SJSA1 (cell line): ENCODE measurements around the gene NGRN. TPM values are rescaled to one million over a fixed set of nuclear protein-coding genes. Genes with fewer than 3 reads are reported as not detected.
"Not testable (repeated sequence)": the region's sequence is repeated elsewhere in the genome, so short reads cannot be mapped to it uniquely, and the experiment has no call there.

ENCODE experiments used
- DNase-seq, 2 experiments: peaks; one replicate each; pipeline ENCODE4 v3.0.0-alpha.2; 2015 to 2020; ENCODE audit warnings: low spot score in 2 of 2, low read depth in 1 of 2
- H3K27ac ChIP-seq: fragments of 250-450 bp; sonication (Bioruptor Pico); 2 replicates; pipeline ENCODE4 v1.5.1; 2020; ENCODE audit warnings: mild to moderate bottlenecking, moderate library complexity
- H3K27me3 ChIP-seq: fragments of 250-450 bp; sonication (Bioruptor Pico); replicated peaks from 2 replicates; pipeline ENCODE4 v1.5.1; 2020; ENCODE audit warnings: mild to moderate bottlenecking, moderate library complexity
- H3K36me3 ChIP-seq: fragments of 250-450 bp; sonication (Bioruptor Pico); 2 replicates; pipeline ENCODE4 v1.5.1; 2020; ENCODE audit warnings: mild to moderate bottlenecking
- H3K4me1 ChIP-seq: fragments of 250-450 bp; sonication (Bioruptor Pico); replicated peaks from 2 replicates; pipeline ENCODE4 v1.6.1; 2021; ENCODE audit warnings: mild to moderate bottlenecking
- H3K4me3 ChIP-seq: fragments of 250-450 bp; sonication (Bioruptor Pico); 2 replicates; pipeline ENCODE4 v1.5.1; 2020; ENCODE audit warnings: mild to moderate bottlenecking
- H3K9me3 ChIP-seq: fragments of 250-450 bp; sonication (Bioruptor Pico); replicated peaks from 2 replicates; pipeline ENCODE4 v1.5.1; 2020; ENCODE audit warnings: mild to moderate bottlenecking
- total RNA-seq: library from RNA; depleted of rRNA; stranded (reverse); fragments of >200 nt; shearing (Covaris generic); gene quantifications from 2 replicates; pipeline ENCODE4 v1.2.3, GENCODE V29; 2014

The NGRN gene
- total RNA-seq, 1 experiment from 2014 or later: 157 TPM

DNA sequence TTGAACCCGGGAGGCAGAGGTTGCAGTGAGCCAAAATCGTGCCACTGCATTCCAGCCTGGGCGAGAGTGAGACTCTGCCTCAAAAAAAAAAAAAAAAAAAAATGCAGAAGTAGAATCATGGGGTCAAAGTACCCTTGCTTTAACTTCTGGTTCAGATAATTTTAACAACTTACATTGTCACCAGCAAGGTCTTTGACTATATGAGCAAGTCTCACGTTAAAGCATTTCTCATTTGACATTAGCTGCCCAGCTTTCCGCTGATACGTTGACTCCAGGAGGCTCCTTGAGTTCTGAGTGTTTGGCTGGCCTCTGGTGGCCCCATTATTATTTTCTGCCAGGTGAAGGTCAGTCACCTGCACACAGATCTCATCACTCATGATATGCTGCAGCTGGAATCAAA is 16.2 kb downstream of the NGRN start:
- not testable (repeated sequence) for H3K4me1 ChIP-seq, H3K36me3 ChIP-seq, H3K27ac ChIP-seq, H3K27me3 ChIP-seq, H3K9me3 ChIP-seq, DNase-seq, H3K4me3 ChIP-seq

GRCh38 chr15:90286678-90287077 is 21.2 kb downstream of the NGRN start:
- no peak overlapping the region for H3K27ac ChIP-seq
- no peaks in the 10 kb centered on the region for H3K9me3 ChIP-seq
- DNase-seq: peak in 1 of 2 experiments; percentile 10
- no peak overlapping the region for H3K4me3 ChIP-seq
- no peaks in the 10 kb centered on the region for H3K27me3 ChIP-seq
- no peaks in the 10 kb centered on the region for H3K36me3 ChIP-seq
- no peaks in the 10 kb centered on the region for H3K4me1 ChIP-seq

GRCh38 chr15:90287101-90287500 is 21.6 kb downstream of the NGRN start:
- Histone ChIP-seq H3K4me3 (no peak overlapping the region), H3K4me1 (no peaks in the 10 kb centered on the region), H3K36me3 (no peaks in the 10 kb centered on the region), H3K27ac (no peak overlapping the region), H3K27me3 (no peaks in the 10 kb centered on the region), H3K9me3 (no peaks in the 10 kb centered on the region)
- no peak for DNase-seq

- H3K27me3 ChIP-seq: no peaks in the 10 kb centered on the region
- no peak for DNase-seq
Measured at GRCh38 chr15:90287946-90288345, 22.5 kb downstream of the NGRN start.

GRCh38 chr15:90291679-90292356 is 26.3 kb downstream of the NGRN start:
- no peaks in the 10 kb centered on the region for H3K27me3 ChIP-seq
- H3K36me3 ChIP-seq: no peaks in the 10 kb centered on the region
- no peak overlapping the region for H3K4me3 ChIP-seq
- no peak for DNase-seq
- H3K4me1 ChIP-seq: no peaks in the 10 kb centered on the region
- no peaks in the 10 kb centered on the region for H3K9me3 ChIP-seq
- H3K27ac ChIP-seq: no peak overlapping the region

More at GRCh38 chr15:90287946-90288345, 22.5 kb downstream of the NGRN start:
- Histone ChIP-seq H3K36me3 (no peaks in the 10 kb centered on the region), H3K27ac (no peak overlapping the region), H3K4me3 (no peak overlapping the region), H3K9me3 (no peaks in the 10 kb centered on the region), H3K4me1 (no peaks in the 10 kb centered on the region)

DNA sequence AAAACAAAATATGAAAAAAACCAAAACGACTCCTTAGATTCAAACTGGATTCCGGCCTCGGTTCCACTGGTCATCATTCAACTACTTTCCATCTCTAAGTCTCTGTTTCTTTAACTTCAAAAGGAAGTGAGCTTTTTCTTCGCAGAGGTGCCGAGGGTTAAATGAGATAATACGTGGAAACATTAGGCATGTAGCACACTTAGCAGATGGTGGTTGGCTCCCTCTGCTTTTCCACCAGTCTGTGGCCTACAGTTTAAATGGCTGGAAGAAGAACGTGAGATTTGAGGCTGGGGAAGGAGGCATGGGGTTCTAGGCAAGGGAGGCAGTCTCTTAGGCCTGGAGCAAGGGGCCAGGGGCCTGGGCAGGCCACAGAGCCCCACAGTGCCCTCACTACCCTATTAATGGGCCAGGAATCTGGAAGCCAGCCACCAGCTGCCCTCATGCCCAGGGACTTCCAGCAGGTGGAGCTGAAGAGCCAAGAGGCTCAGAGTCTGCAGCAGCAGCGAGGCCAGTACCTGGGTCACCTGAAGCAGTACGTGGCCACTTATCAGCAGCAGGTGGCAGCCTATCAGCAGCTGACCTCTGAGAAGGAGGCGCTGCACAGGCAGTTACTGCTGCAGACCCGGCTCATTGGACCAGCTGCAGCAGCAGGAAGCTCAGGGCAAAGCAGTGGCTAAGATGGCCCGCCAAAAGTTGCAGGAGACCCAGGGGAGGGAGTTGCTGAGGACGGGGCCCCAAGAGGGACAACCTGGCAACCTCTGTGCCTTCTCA is 27.8 kb downstream of the NGRN start:
- H3K27ac ChIP-seq, H3K27me3 ChIP-seq, H3K4me1 ChIP-seq, H3K4me3 ChIP-seq, H3K9me3 ChIP-seq, H3K36me3 ChIP-seq: not testable (repeated sequence)
- DNase-seq: peak; percentile 34 to 63

GRCh38 chr15:90294159-90294558 is 28.7 kb downstream of the NGRN start:
- no peaks in the 10 kb centered on the region for H3K4me1 ChIP-seq
- no peak for DNase-seq
- no peaks in the 10 kb centered on the region for H3K36me3 ChIP-seq
- H3K9me3 ChIP-seq: no peaks in the 10 kb centered on the region
- no peaks in the 10 kb centered on the region for H3K27me3 ChIP-seq
- no peak overlapping the region for H3K27ac ChIP-seq
- H3K4me3 ChIP-seq: no peak overlapping the region

DNA sequence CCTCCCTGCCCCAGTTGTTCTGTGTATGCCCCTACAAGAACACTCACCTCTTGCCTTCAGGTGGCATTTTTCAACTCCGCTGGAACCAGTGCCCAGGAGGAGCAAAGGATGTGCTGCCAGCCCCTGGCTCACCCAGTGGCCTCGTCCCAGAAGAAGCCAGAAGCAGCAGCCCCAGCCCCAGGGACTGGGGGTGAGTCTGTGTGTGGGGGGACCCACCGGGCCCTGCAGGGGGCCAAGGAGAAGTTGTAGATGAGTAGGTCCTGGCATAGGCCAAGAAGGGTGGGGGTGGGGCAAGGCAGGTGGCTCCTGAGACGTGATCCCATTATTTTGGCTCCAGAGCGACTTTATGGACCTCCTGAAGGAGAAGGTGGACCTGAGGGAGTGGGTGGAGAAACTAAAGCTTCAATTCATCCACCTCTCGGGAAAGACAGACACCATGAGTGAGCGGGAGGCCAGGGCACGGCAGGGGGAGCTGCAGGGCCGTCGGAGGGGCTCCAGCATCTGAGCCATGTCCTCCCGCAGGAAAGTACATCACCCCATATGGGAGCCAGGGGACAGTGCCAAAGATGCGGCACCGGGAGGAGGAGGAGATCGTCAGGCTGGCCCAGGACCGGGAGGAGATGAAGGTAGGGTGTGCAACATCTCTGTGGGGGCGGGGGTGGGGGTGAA is 29.3 kb downstream of the NGRN start:
- Histone ChIP-seq H3K4me3 (no peak overlapping the region), H3K27ac (no peak overlapping the region), H3K36me3 (no peaks in the 10 kb centered on the region), H3K4me1 (no peaks in the 10 kb centered on the region), H3K27me3 (no peaks in the 10 kb centered on the region), H3K9me3 (no peaks in the 10 kb centered on the region)
- no peak for DNase-seq

DNA sequence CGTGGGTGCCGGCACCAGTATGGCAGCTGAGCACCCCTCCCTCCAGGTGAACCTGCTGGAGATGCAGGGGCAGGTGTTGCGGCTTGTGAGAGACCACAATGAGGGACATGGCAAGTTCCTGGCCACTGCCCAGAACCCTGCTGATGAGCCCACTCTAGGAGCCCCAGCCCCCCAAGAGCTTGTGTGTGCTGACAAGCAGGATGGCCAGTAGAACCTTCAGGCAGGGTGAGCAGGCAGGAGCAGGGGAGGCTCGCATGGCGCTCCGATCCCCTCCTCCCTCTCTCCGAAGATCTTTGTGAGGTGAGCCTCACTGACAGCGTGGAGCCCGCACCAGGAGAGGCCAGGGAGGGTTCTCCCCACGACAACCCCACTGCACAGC is 29.8 kb downstream of the NGRN start:
- Histone ChIP-seq H3K4me1 (no peaks in the 10 kb centered on the region), H3K36me3 (no peaks in the 10 kb centered on the region), H3K27me3 (no peaks in the 10 kb centered on the region), H3K27ac (no peak overlapping the region), H3K4me3 (no peak overlapping the region), H3K9me3 (no peaks in the 10 kb centered on the region)
- no peak for DNase-seq

GRCh38 chr15:90296316-90296884 is 30.9 kb downstream of the NGRN start:
- not testable (repeated sequence) for DNase-seq, H3K9me3 ChIP-seq, H3K4me3 ChIP-seq, H3K4me1 ChIP-seq, H3K27me3 ChIP-seq, H3K36me3 ChIP-seq, H3K27ac ChIP-seq

- Histone ChIP-seq H3K27me3 (no peaks in the 10 kb centered on the region), H3K27ac (no peak overlapping the region), H3K9me3 (no peaks in the 10 kb centered on the region), H3K4me3 (no peak overlapping the region), H3K36me3 (no peaks in the 10 kb centered on the region), H3K4me1 (peaks cover 4% of the 10 kb centered on the region)
- DNase-seq: no peak
Measured at GRCh38 chr15:90297021-90297420, 31.5 kb downstream of the NGRN start.

GRCh38 chr15:90300541-90300940 is 35.1 kb downstream of the NGRN start:
- H3K4me1 ChIP-seq: peaks cover 4% of the 10 kb centered on the region
- H3K9me3 ChIP-seq: no peaks in the 10 kb centered on the region
- H3K27me3 ChIP-seq: no peaks in the 10 kb centered on the region

GRCh38 chr15:90300988-90301706 is 35.7 kb downstream of the NGRN start:
- peak; percentile 52 to 70 for DNase-seq
- no peak overlapping the region for H3K4me3 ChIP-seq
- peaks cover 4% of the 10 kb centered on the region for H3K4me1 ChIP-seq
- no peaks in the 10 kb centered on the region for H3K27me3 ChIP-seq
- no peaks in the 10 kb centered on the region for H3K9me3 ChIP-seq
- no peaks in the 10 kb centered on the region for H3K36me3 ChIP-seq
- H3K27ac ChIP-seq: no peak overlapping the region

More at GRCh38 chr15:90300541-90300940, 35.1 kb downstream of the NGRN start:
- Histone ChIP-seq H3K27ac (no peak overlapping the region), H3K4me3 (no peak overlapping the region), H3K36me3 (no peaks in the 10 kb centered on the region)
- DNase-seq: no peak
